ENCODE data around the gene PCBP2.
"Not testable (repeated sequence)": the region's sequence is repeated elsewhere in the genome, so short reads cannot be mapped to it uniquely, and the experiment has no call there.

PCBP2 gene

GRCh38 chr12:53474077-53474476, 22.2 kb downstream of the PCBP2 start:
- DNase-seq, result no peak

DNA sequence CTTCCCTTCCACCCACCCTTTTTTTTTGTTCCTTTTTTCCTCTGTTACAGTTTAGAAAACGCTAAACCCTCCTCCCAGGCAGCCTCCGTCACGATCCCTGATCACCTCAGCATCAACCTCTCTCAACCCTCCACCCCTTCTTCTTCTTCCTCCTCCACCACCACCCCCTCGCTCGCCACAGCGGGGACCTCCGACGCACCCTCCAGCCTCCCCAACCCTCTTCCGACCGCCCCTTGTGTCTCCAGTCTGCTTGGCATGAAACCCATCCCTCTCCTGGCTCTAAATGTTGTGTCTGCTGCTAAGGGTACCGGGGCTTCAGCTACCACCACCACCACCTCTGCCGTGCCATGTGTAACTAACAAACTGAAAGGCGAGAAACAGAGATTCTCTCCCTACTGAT, 22.9 kb downstream of the PCBP2 start:
- no peak for DNase-seq

DNA sequence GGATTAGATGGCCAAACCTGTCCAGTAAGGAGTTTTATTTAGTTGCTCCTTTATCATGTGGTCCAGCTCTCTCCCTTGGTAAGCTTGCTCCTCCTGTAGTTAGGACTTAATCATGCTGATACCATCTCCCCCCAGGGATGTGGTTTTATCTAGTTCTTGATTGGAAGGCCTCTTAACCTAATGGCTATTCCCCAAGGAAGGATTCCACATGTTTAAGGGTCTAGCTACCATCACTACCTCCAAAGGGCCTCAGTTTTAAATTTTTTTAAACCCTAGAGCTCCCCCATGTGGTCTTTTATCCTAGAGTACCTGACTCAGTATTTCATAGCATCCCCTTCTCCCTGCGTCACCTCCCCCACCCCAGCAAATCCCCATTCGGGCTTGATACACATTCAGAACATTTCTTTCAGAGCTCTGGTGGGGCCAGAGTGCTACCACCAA, 24.9 kb downstream of the PCBP2 start:
- no peak for DNase-seq

DNA sequence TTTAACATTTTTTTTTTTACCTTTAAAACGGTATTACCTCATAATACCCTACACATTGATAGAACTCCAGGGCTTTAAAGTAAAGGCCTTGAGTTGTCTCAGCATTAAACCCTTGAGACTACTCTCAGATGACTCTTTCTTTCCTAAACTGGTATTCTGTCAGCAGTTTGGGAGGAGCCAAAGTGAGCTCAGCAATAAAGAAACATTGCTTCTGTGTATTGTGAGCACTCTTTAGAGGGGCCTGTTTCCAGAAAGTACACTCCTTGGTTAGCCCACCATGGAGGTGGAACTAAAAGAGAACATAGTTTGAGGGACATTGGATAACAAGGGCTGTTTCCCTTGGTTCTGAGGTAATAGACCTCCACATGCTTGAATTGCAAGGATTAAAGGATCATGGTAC, 27.0 kb downstream of the PCBP2 start:
- no peak for DNase-seq

DNA sequence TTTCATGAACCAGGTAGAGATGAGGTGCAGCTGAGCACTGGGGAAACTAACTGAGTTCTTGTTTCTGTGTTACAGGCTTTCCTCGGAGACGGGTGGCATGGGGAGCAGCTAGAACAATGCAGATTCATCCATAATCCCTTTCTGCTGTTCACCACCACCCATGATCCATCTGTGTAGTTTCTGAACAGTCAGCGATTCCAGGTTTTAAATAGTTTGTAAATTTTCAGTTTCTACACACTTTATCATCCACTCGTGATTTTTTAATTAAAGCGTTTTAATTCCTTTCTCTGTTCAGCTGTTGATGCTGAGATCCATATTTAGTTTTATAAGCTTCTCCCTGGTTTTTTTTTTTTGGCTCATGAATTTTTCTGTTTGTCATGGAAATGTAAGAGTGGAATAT, 27.4 kb downstream of the PCBP2 start:
- DNase-seq, result no peak

DNA sequence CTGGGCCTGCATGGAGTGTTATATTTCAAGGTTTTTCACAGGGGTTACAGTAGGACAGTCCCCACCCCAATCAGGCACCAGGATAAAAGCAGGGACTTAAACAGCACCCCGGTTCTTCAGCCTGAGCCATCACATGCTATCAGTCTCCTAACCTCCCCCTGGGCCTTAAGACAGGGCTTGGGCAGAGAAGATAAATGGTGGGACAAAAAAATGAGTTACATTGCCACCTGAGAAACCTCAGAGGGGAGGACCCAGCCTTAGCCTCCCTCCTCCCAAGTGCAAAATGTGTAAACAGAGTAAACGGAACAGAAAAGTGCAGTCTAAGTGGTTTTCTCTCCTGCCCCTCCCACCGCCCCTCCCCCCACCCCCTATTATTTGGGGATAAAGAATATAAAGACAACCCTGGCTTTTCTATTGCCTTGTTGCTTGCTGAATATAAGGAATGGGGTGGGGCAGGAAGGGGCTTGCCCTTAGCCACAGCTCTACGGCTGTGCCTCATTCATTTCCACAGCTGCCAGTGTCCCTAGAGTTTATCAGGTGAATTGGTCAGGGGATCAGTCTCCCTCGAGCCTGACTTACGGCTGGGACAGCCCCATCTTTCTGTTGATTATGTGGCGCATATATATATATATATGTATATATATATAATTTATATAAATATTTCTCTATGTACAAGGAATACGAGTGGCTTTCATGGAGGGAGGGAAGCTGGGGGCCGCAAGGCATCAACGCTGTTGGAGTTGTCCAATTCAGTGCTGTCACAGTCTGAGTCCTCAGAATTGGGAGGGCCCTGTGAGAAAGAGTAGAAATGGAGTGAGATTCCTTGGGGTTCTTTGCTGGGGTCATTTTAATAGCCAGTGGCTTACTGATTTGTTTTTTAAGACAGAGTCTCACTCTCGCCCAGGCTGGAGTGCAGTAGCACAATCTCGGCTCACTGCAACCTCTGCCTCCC, 28.9 kb downstream of the PCBP2 start:
- no peak for DNase-seq

GRCh38 chr12:53481458-53481857, 29.6 kb downstream of the PCBP2 start:
- not testable (repeated sequence) for DNase-seq

DNA sequence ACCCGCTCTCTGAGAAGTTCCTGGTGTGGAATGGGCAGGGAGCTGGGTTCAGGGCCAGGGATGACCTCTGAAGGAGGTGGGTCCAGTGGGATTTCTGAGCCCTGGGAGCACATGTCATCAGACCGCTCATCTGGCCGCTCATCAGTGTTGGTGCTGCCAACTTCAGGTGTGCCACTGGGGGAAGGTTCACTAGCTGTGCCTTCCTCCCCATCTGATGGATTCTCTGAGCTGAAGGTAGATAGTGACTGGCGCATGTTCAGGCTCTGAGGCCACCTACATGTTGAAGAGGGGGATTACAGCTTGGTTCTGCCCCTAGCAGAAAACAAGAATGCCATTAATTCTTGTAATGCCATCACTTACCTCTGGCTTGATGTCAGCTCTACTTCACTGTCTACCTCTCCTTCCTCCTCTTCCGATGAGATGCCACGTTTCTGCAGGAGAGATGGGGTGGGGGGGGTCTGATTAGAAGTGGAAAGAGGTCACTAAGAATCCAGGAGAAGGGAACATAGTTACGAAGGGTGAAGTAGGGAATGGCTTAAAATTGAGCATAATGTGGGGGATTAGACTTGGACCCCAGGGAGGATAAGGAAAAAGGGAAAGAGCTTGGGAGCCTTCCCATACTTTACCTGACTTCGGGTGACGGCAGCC, 30.2 kb downstream of the PCBP2 start:
- DNase-seq, result no peak

- DNase-seq, result no peak
These were observed 30.8 kb downstream of the PCBP2 start for GRCh38 chr12:53482626-53483168.

GRCh38 chr12:53483225-53483978, 31.5 kb downstream of the PCBP2 start:
- no peak for DNase-seq

GRCh38 chr12:53483979-53484377, 32.1 kb downstream of the PCBP2 start:
- DNase-seq, result no peak

DNA sequence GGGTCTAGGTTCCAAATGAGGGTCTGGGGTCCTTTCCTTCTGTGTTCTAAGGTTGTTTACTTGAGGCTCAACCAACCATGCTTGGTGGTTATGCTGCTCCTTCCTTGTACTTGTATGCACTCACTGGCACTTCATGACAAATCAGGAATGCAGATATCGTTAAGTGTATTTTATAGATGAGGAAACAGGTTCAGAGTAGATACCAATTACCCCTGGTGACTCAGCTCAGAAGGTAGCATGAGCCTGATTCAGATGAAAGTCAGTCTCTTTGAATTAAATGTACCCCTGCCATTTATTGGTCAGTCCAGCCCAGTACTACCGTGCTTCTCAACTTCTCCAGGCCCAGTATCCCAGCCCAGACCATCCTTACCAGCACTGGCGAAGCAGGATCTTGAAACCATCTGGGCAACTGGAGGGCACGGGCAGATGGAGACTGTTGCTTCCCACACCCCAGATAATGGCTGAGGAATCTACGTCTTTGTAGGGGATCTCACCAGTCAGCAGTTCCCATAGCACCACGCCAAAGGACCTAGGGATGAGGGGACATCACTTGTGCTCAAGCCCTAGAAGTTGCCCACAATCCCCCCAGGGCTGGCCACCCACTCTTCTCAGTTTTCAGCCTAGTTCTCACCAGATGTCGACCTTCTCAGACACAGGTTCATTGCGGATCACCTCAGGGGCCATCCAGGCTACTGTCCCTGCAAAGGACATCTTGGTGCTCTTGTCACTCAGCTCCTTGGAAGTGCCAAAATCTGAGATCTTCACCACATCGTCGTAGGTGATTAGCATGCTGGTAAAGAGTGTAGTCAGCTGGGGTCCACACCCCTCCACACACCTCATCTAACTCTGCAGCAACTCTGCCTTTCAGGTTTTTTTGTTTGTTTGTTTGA, 33.0 kb downstream of the PCBP2 start:
- DNase-seq, result no peak

GRCh38 chr12:53485955-53486735, 34.2 kb downstream of the PCBP2 start:
- DNase-seq, result no peak

- DNase-seq, result no peak
These were observed 35.0 kb downstream of the PCBP2 start for GRCh38 chr12:53486736-53487487.

DNA sequence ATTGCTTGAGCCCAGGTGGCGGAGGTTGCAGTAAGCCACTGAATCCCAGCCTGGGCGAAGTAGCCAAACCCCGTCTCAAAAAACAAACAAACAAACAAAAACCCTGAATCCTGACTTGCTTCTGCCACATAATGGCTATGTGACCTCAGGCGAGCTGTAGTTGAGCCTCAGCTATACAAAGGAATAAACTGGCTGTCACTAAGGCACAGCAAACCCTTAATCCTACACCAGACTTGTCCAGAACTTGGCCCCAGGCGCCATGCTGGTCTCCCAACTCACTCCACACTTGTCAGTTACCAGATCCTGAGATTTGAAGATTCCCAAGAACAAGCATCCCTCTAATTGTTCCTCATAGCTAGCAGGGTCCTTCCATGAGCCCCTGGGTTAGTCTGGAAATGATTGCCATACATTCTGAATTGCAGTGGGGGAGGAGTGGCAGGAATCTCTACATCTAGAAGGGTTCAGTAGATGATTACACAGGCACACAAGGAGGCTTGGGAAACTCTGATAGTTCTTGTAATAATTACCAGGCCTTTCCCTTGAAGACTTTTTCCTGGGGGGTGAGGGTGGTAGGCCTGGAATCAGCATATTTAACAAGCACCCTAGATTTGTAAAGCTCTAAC, 37.5 kb downstream of the PCBP2 start:
- DNase-seq, result no peak

DNA sequence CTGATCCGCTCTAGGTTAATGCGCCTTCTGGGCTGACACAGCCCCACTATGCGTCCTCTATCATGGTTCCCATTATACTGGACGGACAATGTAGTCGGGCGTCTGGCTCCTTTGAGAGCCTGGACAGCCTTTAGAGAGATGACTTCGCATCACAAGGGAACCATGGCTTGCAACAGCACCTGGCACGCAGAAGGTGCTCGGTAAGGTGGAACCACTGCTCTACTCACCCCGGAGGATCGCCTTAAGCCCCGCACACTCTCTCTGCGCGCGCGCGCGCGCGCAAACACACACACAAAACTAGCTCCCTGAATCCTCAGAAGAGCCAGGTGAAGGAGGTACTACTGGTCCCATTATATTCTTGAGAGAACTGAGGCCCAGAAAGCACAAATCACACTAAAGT, 40.3 kb downstream of the PCBP2 start:
- no peak for DNase-seq

- peak; percentile 85 for DNase-seq
These were observed 41.1 kb downstream of the PCBP2 start for GRCh38 chr12:53492830-53493609.

GRCh38 chr12:53493610-53494391, 41.9 kb downstream of the PCBP2 start:
- DNase-seq, result no peak

All from T1000 (cell line).